Left forelimb (tissue), 1 donor: ENCODE results near the gene TYSND1.
"Not testable (repeated sequence)": the region's sequence is repeated elsewhere in the genome, so short reads cannot be mapped to it uniquely, and the experiment has no call there.

Experiments used
- DNase-seq: peaks from one replicate; pipeline ENCODE4 v3.0.0-alpha.2; 2018; ENCODE audit warnings: low spot score

The TYSND1 gene

GRCh38 chr10:70164163-70164562 lies 17.7 kb upstream of the TYSND1 start:
- DNase-seq = no peak

- no peak for DNase-seq
Observed at GRCh38 chr10:70163448-70163847, 16.9 kb upstream of the TYSND1 start.

DNA sequence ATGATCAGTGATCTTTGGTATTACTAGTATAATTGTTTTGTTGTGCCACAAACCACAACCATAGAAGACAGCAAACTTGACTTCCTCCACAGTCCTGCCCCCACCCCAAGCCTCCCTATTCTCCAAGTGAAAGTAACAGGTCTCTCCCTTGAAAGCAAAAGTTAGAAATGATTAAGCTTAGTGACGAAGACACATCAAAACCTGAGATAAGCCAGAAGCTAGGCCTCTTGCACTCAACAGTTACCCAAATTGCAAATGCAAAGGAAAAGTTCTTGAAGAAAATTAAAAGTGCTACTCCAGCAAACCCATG lies 16.3 kb upstream of the TYSND1 start:
- no peak for DNase-seq

DNA sequence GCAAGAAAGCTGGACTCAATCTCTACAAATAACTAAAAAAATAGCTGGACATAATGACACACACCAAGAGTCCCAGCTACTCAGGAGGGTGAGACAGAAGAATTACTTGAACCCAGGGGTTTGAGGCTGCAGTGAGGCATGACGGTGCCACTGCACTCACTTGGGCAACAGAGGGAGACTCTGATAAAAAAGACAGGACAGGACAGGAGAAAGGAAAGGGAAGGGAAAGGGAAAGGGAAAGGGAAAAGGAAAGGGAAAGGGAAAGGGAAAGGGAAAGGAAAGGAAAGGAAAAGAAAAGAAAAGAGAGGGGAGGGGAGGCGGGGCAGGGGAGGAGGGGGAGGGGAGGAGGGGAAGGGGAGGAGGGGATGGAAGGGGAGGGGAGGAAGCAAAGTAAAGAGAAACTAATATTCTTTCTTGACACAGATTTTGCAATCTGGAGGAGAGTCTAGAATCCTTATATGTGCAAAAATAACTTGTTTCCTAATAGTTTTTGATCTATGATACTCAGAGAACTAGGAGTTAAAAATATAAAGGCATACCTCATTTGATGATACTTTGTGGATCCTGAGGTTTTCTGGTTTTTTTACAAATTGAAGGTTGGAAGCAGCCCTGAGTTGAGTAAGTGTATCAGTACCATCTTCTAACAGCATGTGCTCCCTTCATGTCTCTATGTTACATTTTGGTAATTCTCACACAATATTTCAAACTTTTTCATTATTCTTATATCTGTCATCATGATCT lies 15.8 kb upstream of the TYSND1 start:
- DNase-seq = no peak

- DNase-seq = no peak
Observed at GRCh38 chr10:70160798-70161197, 14.3 kb upstream of the TYSND1 start.

GRCh38 chr10:70159366-70159765 lies 12.9 kb upstream of the TYSND1 start:
- not testable (repeated sequence) for DNase-seq

- no peak for DNase-seq
Observed at GRCh38 chr10:70158113-70158512, 11.6 kb upstream of the TYSND1 start.

DNA sequence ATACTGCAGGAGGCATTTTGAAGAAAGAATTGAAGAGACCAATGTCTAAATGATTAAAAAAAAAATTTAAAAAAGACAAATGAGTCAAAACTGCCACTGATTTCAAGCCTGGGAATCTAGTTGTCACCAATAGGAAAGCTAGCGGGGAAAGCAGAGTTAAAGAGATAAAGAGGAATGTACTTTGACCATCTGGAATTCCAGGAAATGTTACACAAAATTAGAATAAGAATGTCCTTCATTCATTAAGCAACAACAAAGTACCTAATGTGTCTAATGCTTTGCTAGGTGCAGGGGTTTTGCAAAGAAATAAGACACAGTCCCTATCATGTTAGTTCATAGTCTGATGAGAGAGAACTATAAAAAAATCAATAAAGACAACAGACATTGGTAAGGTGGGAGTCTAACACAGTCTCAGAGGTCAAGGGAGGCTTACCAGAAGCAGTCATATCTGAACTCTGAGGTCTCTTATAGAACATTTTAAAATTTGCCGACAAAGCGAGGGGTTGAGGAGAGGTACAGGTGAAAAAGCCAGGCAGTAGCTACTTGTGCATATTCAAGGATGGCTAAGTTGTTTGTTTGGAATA lies 8.8 kb upstream of the TYSND1 start:
- no peak for DNase-seq

GRCh38 chr10:70148516-70148915 lies 2.0 kb upstream of the TYSND1 start:
- DNase-seq = no peak

DNA sequence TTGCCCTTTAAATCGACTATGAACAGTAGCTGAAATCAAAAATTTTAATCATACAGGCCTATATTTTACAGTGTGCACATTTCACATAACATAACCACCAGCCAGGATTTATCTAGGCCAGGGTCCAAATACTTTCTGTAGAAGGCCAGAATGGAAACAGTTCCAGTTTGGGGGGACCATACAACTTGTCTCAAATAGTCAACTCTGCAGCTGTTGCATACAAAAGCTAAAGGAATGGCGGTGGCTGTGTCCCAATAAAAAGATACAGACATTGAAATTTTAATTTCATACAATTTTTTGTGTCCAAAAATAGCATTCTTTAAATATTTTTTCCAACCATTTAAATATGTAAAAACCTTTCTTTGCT lies 742 bp upstream of the TYSND1 start:
- no peak for DNase-seq

DNA sequence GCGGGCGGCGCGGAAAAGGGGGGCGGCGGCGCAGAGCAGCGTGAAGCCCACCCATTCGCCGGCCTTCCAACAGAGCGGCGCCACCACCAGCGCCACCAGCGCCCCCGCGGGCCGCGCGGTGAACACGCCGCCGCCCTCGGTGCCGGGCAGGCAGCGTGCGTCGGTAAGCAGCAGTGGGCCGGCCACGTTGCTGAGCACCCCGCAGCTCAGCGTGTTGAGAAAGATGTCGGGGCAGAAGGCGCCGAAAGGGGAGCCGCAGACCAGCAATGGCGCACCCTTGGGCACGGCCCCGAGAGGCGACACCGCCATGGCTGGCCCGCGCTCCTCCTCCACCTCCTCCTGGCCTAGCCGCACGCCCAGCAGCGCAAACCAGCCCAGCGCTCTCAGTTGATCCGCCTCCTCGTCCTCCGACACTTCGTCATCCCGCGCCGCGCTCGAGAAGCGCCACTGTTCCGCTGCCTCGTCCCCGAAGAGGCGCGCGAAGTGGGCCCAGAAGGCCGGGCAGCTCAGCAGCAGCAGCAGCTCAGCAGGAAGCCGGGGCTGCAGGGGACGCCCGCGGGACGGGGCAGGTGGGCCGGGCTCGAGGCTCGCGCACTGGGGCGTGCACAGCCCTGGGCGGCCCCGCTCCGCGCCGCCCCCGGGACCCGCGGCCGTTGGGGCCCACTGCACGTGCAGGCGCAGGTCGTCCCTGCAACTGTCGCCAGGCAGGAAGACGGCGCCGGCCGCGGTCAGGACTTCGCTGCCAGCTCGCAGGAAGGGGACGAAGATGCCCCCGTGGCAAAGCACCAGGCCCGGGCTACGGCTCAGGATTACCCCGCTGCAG lies 623 bp downstream of the TYSND1 start:
- peak; percentile 81 for DNase-seq

DNA sequence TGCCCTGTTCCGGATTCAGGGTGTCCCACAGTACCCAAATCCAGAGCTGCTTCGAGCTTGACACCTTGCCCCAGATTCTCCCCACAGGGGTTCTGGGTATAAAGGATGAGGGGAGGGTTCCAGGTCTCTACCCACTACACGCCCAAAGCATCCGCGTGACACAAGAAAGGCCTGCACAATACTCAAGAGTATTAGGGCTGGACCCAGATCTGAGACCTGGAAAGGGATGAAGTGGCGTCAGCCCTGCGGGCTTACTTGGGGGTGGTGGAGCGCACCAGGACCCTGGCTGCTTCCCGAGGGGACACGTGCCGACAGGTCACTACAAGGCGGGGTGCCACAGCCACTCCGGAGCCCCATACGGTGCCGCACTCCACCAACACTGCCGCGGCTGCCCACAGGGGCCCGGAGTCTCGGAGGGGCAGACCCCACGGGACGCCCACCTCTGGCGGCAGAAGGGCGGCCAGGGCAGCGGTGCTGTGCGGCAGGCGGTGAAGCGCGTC lies 1.3 kb downstream of the TYSND1 start:
- DNase-seq = no peak

DNA sequence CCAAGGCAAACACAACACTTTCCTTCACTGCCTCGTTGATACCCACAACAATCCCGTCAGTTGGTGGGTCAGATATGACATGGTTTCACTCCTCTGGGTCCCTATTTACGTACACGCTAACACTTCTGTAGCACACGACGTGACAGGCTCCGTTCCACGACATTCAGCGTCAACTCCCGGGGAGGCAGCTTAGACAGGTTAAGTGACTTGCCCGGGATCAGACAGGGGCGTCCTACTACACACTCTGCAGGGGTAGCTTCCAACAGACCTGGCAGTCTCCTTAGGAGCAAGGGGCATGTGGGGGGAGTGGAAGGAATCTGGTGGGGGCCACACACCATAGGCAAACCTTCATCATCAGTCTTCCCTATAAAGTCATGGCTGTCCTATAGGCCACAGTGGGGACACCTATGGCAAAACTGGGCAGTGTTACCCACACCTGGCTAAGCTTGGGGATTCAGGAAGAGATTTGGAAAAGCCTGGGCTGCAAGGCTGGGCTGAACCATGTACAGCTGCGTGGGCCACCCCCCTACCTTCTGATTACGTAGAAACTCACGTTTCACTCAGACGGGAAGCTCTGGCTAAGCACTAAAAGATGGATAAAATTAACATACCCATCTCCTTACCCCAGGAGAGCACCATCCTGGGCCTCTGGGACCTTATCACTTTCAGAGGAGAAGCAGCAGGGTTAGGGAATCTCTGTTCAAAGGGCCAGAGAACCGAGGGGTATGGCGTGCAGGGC lies 2.0 kb downstream of the TYSND1 start:
- DNase-seq = no peak

DNA sequence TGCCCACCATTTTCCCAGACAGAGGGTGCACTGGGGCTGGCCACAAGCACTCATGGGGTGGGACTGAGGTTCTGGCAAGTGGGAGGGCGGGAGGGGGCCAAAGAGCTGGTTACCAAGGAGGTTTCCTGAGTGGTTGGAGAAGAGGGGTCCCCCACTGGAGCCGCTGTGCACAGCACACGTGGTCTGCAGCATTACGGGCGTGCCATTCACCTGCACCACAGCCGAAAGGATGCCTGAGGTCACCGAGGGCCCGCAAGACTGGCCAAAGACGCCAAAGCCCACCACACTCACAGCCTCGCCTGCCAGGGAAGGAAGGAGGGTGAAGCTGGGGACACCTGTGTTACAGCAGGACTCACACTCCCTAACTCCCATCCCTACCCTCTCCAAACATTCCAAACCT lies 3.9 kb downstream of the TYSND1 start:
- no peak for DNase-seq

DNA sequence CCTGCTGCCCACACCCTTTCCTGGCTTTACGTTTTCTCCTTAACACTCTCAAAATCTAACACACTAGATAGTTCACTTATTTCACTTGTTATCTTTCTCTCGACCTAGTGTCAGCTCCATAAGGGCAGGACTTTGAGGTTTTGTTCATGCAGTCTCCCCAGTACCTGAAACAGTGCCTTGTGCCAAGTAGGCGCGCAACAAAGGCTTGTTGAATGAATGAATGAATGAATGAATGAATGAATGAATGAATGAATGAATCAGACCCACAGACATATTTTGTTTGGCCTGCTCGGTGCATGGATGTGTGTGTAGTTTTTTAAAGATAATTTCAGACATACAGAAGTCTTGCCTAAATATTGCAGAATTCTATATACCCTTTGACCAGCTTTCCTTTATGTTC lies 6.2 kb downstream of the TYSND1 start:
- no peak for DNase-seq

DNA sequence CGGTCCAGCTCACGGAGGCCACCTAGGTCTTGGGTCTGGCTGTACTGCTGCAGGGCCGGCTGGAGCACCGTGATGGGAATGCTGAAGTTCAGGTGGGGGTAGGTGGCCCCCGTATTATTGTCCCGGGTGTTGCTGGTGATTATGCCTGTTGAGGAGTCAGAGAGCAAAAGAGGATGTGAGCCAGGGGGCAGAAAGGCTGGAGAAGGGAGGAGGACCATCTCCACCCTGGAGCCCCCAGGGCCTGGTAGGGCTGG lies 6.6 kb downstream of the TYSND1 start:
- no peak for DNase-seq

DNA sequence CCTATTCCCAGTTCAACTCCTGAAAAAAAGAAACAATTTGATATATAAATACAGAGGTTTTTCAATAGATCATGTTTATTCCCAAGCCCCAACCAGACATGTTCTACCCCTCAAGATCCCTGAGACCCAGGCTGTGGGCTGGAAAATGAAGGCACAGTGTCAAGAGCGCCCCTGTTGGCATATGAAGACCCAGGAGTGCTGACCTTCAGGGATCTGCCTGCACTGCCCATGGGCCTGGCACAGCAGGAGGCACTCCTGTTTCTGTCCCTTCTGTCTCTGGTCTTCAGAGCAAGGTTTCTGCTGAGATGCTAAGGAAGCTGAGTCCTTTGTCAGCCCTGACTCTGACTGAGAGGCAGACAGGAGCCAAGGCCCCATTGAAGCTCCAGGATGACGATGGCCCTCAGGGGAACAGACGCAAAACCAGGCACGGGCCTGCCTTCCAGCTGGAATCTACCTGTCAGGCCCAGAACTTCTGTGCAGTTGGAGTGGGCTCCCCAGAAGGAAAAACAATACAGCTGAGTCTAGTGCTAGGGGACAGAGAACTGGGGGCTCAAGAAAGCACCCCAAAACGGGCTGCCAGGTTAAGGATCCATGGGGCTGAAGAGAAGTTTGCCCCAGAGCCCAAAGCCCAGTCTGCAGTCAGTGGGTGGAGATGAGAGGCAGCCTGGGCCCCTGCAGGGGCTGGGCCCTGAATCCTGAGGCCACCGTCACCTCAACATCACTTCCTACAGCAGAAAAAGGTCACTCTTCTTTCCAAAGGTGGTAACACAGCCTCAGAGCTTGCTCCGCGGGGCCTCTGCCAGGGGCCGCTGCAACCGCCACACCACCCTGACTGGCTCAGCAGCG lies 7.1 kb downstream of the TYSND1 start:
- DNase-seq = no peak

- DNase-seq = no peak
Observed at GRCh38 chr10:70137927-70138883, 8.3 kb downstream of the TYSND1 start.

DNA sequence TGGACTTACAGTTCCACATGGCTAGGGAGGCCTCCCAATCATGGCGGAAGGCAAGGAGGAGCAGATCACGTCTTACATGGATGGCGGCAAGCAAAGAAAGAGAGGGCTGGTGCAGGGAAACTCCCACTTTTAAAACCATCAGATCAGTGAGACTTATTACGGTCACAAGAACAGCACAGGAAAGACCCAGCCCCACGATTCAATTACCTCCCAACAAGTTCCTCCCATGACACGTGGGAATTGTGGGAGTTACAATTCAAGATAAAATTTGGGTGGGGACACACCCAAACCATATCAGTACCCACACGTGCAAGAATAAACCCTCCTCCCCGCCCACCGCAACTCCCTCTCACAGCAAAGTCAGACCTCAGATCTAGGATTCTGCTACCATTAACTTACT lies 9.4 kb downstream of the TYSND1 start:
- no peak for DNase-seq

GRCh38 chr10:70135684-70136083 lies 10.8 kb downstream of the TYSND1 start:
- no peak for DNase-seq

DNA sequence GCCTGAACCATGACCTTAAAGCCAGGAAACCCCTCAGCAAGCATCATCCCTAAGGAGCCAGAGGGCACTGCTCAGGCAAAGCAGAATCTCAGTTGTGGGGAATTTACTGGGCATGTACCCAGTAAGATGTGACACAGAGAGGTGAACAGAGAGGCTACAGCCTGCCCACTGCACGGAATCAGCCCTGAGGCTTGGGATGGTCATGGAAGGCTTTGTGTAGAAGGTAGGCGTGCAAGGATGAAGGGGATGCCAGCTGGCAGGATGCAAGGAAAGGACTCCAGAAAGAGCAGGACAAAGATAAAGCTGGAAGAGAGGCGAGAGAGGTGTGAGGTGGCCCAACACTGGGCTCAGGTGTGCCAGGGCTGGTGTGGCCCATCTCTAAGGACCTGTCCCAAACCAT lies 11.5 kb downstream of the TYSND1 start:
- no peak for DNase-seq
